GM18526 (cell line): ENCODE measurements around the gene GALK1.

ENCODE experiments used
- POLR2A ChIP-seq: IDR thresholded peaks from 3 replicates; pipeline ENCODE4 v1.6.1; 2011; ENCODE audit not compliant: insufficient read length; ENCODE audit errors: extremely low read depth

The GALK1 gene

GRCh38 chr17:75731086-75731715 is 33.8 kb downstream of the GALK1 start:
- TF ChIP-seq POLR2A = no peak

- no peak for TF ChIP-seq POLR2A
Observed at GRCh38 chr17:75730065-75730464, 34.9 kb downstream of the GALK1 start.

GRCh38 chr17:75729351-75729750 is 35.6 kb downstream of the GALK1 start:
- no peak for TF ChIP-seq POLR2A

GRCh38 chr17:75727391-75727790 is 37.6 kb downstream of the GALK1 start:
- no peak for TF ChIP-seq POLR2A

GRCh38 chr17:75725504-75725903 is 39.5 kb downstream of the GALK1 start:
- TF ChIP-seq POLR2A = no peak

- TF ChIP-seq POLR2A = no peak
Observed at GRCh38 chr17:75724016-75725003, 40.7 kb downstream of the GALK1 start.

- TF ChIP-seq POLR2A = no peak
Observed at GRCh38 chr17:75723171-75723930, 41.6 kb downstream of the GALK1 start.

- no peak for TF ChIP-seq POLR2A
Observed at GRCh38 chr17:75722542-75723095, 42.4 kb downstream of the GALK1 start.

GRCh38 chr17:75722076-75722475 is 42.9 kb downstream of the GALK1 start:
- no peak for TF ChIP-seq POLR2A

GRCh38 chr17:75721463-75722011 is 43.5 kb downstream of the GALK1 start:
- no peak for TF ChIP-seq POLR2A

- no peak for TF ChIP-seq POLR2A
Observed at GRCh38 chr17:75720656-75721462, 44.1 kb downstream of the GALK1 start, which contains the start of gene ITGB4. Gene ITGB4, plus strand, starts transcription at chr17:75721459. Its CDS starts 3,245 bp downstream, at chr17:75724704.

- TF ChIP-seq POLR2A = no peak
Observed at GRCh38 chr17:75719732-75720131, 45.3 kb downstream of the GALK1 start.

GRCh38 chr17:75712446-75712845 is 52.5 kb downstream of the GALK1 start:
- no peak for TF ChIP-seq POLR2A
